ENCODE data around the gene STK25.

DNA sequence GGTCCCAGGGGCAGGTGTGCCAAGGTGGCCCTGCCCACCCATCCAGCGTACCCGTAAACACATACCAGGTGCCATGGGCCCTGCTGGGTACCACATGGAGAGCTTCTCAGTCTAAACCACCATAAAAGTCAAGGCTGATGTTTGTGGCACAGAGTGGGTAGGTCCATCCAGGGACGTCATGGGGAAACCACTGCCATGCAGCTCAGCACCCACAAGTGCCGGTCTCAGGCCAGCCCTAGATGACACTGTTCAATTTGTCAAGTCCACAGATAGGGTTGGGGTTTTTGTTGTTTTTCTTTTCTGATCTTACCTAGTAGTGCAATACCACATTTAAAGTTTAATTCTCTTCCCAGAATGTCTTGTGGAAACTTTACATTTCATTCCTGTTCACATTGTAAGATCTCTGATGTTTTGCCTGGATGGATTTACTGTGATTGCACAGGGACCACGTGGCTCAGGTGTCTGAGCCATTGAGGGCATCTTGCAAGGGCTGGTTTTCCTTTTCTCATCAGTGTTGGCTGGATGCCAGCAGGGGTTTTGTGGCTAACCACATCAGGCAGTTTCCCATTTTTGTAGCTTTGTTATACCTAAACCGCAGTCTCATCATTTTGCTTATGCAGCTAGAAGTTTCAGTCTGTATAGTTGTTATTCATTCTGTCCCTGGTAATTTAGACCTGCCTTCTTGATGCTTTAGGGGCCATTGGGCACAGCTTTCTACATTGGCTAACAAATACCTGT, 64.7 kb downstream of the STK25 start:
- TF ChIP-seq, protein P1, sequence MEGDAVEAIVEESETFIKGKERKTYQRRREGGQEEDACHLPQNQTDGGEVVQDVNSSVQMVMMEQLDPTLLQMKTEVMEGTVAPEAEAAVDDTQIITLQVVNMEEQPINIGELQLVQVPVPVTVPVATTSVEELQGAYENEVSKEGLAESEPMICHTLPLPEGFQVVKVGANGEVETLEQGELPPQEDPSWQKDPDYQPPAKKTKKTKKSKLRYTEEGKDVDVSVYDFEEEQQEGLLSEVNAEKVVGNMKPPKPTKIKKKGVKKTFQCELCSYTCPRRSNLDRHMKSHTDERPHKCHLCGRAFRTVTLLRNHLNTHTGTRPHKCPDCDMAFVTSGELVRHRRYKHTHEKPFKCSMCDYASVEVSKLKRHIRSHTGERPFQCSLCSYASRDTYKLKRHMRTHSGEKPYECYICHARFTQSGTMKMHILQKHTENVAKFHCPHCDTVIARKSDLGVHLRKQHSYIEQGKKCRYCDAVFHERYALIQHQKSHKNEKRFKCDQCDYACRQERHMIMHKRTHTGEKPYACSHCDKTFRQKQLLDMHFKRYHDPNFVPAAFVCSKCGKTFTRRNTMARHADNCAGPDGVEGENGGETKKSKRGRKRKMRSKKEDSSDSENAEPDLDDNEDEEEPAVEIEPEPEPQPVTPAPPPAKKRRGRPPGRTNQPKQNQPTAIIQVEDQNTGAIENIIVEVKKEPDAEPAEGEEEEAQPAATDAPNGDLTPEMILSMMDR (IDR thresholded peaks at IDR 0.05; ENCODE audit: poor library complexity), result no peak
- TF ChIP-seq EZH2phosphoT487 (IDR thresholded peaks at IDR 0.05; ENCODE audit: low read depth, severe bottlenecking, unreplicated experiment), result no peak
